ENCODE data around the gene SUCLG1.
"Not testable (repeated sequence)": the region's sequence is repeated elsewhere in the genome, so short reads cannot be mapped to it uniquely, and the experiment has no call there.

GRCh38 chr2:84402111-84402510 is 57.0 kb downstream of the SUCLG1 start:
- not testable (repeated sequence) for TF ChIP-seq CTCF (IDR thresholded peaks at IDR 0.05); REST (IDR thresholded peaks at IDR 0.05); BHLHE40 (IDR thresholded peaks at IDR 0.05; ENCODE audit: low read depth, low read length); RFX5 (IDR thresholded peaks at IDR 0.05); JUNB (IDR thresholded peaks at IDR 0.05); PBX3 (IDR thresholded peaks at IDR 0.05)
